OCI-LY3 (cell line): ENCODE results near the gene GSTM3.

Experiments
- CTCF ChIP-seq: fragments of 200-600, 300-600 bp; sonication (generic); IDR thresholded peaks from 2 replicates; pipeline ENCODE4 v1.5.1; 2014; ENCODE audit warnings: antibody characterized with exemption, low read length, low read depth
- EZH2phosphoT487 ChIP-seq: fragments of 200-600 bp; shearing (Covaris generic); IDR thresholded peaks from 2 replicates; pipeline ENCODE4 v1.6.1; 2018; ENCODE audit warnings: antibody characterized with exemption, mixed run types, low read depth

GRCh38 chr1:109749221-109749620 is 8.4 kb upstream of the GSTM3 start:
- TF ChIP-seq CTCF: no peak
- no peak for TF ChIP-seq EZH2phosphoT487
